HepG2 (cell line): ENCODE results near the gene NEK8. TPM values are rescaled to one million over a fixed set of nuclear protein-coding genes. Genes with fewer than 3 reads are reported as not detected.
A peak's percentile ranks its signal among the peaks of the same experiment; 100 is the strongest.

Experiments used
- AGO1 ChIP-seq: fragments of 200-400 bp; formaldehyde crosslinking; IDR thresholded peaks from 2 replicates; pipeline ENCODE4 v1.6.1; 2017; ENCODE audit warnings: mild to moderate bottlenecking, low read depth, low read length, moderate library complexity; ENCODE audit not compliant: poor library complexity, severe bottlenecking
- CHD4 ChIP-seq: fragments of 200-600 bp; sonication (generic); IDR thresholded peaks from 2 replicates; pipeline ENCODE4 v1.7.0; 2017; ENCODE audit warnings: mild to moderate bottlenecking, low read length, borderline replicate concordance
- E2F2 ChIP-seq: sonication (generic); formaldehyde crosslinking; IDR thresholded peaks from 2 replicates; pipeline ENCODE4 v1.4.0; 2020; ENCODE audit warnings: missing genetic modification reagents, borderline replicate concordance
- MXD3 ChIP-seq: IDR thresholded peaks from 2 replicates; pipeline ENCODE4 v1.6.1; 2016; ENCODE audit warnings: mild to moderate bottlenecking, missing biosample characterization, missing genetic modification reagents
- MYC ChIP-seq: sonication (generic); formaldehyde crosslinking; IDR thresholded peaks from 2 replicates; pipeline ENCODE4 v1.9.0; 2021; ENCODE audit warnings: missing genetic modification reagents, borderline replicate concordance
- NR2C2 ChIP-seq: sonication (generic); formaldehyde crosslinking; IDR thresholded peaks from 2 replicates; pipeline ENCODE4 v1.4.0; 2020; ENCODE audit warnings: missing genetic modification reagents, mild to moderate bottlenecking, moderate library complexity, borderline replicate concordance
- RAD21 ChIP-seq: fragments of 450-650 bp; formaldehyde crosslinking; IDR thresholded peaks from 2 replicates; pipeline ENCODE4 v1.5.0; 2020; ENCODE audit warnings: mild to moderate bottlenecking
- SKI ChIP-seq: fragments of 450-650 bp; IDR thresholded peaks from one replicate; pipeline ENCODE4 v1.6.1; 2018; ENCODE audit warnings: mild to moderate bottlenecking; ENCODE audit not compliant: partially characterized antibody
- TBL1XR1 ChIP-seq: fragments of 150-350 bp; IDR thresholded peaks from 2 replicates; pipeline ENCODE4 v1.6.1; 2014; ENCODE audit warnings: borderline replicate concordance, low read length; ENCODE audit not compliant: partially characterized antibody
- ZNF343 ChIP-seq: sonication (generic); formaldehyde crosslinking; IDR thresholded peaks from 2 replicates; pipeline ENCODE4 v1.4.0; 2020; ENCODE audit warnings: mild to moderate bottlenecking, missing genetic modification reagents
- ZNF878 ChIP-seq: sonication (generic); formaldehyde crosslinking; IDR thresholded peaks from 2 replicates; pipeline ENCODE4 v1.8.1; 2023; ENCODE audit warnings: mild to moderate bottlenecking, missing genetic modification reagents, moderate library complexity
- polyA plus RNA-seq, 8 experiments: library from polyadenylated mRNA; depleted of rRNA in 3 of 8; stranded (reverse) in 7 of 8; unstranded in 1 of 8; fragments of >200 nt; fragmentation: Illumina TruSeq in 4 of 8; extraction: Trizol in 4 of 8; gene quantifications; 2 replicates each; pipeline versions ENCODE4 v1.2.1 to v1.2.3, GENCODE V29; 2011 to 2016; ENCODE audit warnings: low read depth in 4 of 8, missing spikeins in 1 of 8, mixed read lengths in 1 of 8; ENCODE audit not compliant: insufficient read depth in 1 of 8
- total RNA-seq, 5 experiments: library from RNA; depleted of rRNA; stranded (reverse); fragments of >200 nt; fragmentation: Illumina TruSeq; extraction: Trizol; gene quantifications; 2 replicates each; pipeline ENCODE4 v1.2.3, GENCODE V29; 2016; ENCODE audit warnings: low read depth in 1 of 5

The NEK8 gene
- total and polyA plus RNA-seq, 2 of the 13 experiments (the other 11 are each of a cell fraction or from before 2014, with no cell fraction given), result 5.8 to 13.5 TPM

- TF ChIP-seq SKI (no peak), MYC (CRISPR knock-in tag) (peak; percentile 93), TBL1XR1 (peak; percentile 17), ZNF343 (CRISPR knock-in tag) (no peak; the same call in 1 of the 2 replicates), ZNF878 (peak; percentile 80; the same call in 1 of the 2 replicates), CHD4 (peak; percentile 80; the same call in 1 of the 2 replicates), E2F2 (CRISPR knock-in tag) (0 out of 2 replicates have a peak, but pooled peaks have one; percentile 20), NR2C2 (CRISPR knock-in tag) (peak; percentile 77), RAD21 (CRISPR knock-in tag) (0 out of 2 replicates have a peak, but pooled peaks have one; percentile 3), MXD3 (0 out of 2 replicates have a peak, but pooled peaks have one; percentile 32), AGO1 (peak; percentile 35)
Observed at GRCh38 chr17:28744104-28744971, 15.8 kb downstream of the NEK8 start (continued).
